ENCODE data around the gene PPP2R2D. TPM values are rescaled to one million over a fixed set of nuclear protein-coding genes. Genes with fewer than 3 reads are reported as not detected.
"Not testable (repeated sequence)": the region's sequence is repeated elsewhere in the genome, so short reads cannot be mapped to it uniquely, and the experiment has no call there.

The PPP2R2D gene
- total RNA-seq, 1 donor from 2014 or later = 27.4 TPM

- DNase-seq (ENCODE audit: low spot score) = no peak
Measured at GRCh38 chr10:131973160-131973951, 72.5 kb downstream of the PPP2R2D start.

- DNase-seq (ENCODE audit: low spot score) = no peak
Measured at GRCh38 chr10:131974034-131974817, 73.4 kb downstream of the PPP2R2D start.

DNA sequence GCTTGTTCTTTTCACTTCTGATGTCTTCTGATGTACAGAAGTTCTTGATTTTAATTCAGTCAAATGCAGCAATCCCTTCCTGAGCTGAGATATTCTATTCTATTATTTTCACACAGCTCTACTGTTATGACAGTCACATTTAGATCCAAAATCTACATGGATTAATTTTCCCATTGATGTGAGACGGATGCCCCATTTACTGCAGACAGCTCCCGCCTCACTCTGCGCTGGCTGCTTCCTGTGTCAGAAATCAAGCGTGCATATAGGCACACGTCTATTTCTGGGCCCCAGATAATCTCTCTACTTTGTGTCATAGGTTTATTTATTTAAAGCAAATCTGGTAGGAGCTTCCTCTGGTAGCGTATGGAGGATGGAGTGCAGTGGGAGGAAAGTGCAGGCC is 74.2 kb downstream of the PPP2R2D start:
- no peak for DNase-seq (ENCODE audit: low spot score)

GRCh38 chr10:131975796-131976195 is 75.0 kb downstream of the PPP2R2D start:
- DNase-seq (ENCODE audit: low spot score) = no peak

DNA sequence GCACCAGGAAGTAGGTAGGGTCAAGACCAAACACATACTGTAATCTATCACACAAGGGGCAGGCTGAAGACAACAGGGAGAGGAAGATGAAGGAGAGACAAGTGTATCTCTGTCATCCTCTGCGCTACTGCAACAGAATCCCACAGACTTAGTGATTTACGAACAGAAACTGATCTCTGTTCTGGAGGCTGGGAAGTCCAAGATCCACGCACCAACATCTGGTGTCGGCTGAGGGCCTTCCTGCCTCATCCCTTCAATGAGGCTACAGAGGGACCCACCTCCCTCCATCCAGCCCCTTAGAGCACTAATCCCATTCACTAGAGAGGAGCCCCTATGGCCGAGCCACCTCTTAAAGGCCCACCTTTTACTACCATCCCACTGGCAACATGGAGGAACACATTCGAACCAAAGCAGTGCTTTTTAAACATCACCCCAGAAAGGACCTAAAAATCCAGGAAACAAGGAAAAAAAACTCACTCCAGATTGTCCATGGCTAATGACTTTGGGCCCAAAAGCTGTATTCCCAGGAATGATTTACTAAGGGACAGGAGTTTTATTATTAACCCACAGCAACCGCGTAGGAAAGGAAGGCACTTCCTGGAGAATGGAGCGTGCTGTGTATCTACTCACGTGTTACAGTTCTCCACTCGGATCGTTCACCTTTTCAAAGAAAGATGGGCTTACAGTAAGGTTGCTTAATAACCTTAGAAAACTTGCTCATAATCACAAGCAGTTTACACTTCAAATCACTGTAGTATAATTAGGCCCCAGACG is 76.7 kb downstream of the PPP2R2D start:
- peak; percentile 30 for DNase-seq (ENCODE audit: low spot score)

DNA sequence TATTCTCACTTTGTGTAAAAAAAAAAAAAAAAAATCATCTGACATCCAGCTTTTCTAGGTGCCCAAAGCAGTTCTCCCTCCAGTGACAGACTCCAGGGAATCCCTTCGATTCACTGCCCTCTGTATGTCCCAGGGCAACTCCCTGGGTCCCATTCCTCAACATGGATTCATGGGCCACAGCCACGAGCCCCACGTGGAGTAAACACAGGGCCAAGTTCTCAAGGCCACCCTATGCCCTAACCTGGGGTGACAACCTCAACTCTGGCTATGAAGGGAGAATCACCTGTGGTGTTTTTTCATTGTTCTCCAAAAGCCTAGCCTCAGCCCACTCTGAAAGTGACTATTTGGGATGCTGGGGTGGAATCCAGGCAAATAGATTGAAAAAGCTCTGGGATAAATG is 77.6 kb downstream of the PPP2R2D start:
- DNase-seq (ENCODE audit: low spot score) = peak; percentile 35

DNA sequence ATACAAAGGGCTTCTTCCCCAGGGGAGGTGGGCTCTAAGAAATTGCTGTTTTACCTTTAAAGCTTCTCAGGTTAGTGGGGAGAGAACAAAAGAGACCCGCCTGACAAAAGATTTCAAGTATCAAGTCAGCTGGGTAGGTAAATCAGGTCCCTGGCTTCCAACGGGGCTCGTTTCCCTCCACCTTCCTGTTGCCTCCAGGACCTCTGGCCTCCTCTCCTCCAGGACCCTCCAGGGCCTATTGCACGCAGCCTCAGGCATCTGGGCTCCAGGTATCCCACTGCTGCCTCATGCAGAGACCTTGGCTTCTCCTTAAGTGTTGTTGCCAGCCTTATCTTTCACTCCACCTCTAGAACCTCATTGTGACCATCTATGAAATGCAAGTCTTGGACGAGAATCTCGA is 78.0 kb downstream of the PPP2R2D start:
- DNase-seq (ENCODE audit: low spot score) = no peak

DNA sequence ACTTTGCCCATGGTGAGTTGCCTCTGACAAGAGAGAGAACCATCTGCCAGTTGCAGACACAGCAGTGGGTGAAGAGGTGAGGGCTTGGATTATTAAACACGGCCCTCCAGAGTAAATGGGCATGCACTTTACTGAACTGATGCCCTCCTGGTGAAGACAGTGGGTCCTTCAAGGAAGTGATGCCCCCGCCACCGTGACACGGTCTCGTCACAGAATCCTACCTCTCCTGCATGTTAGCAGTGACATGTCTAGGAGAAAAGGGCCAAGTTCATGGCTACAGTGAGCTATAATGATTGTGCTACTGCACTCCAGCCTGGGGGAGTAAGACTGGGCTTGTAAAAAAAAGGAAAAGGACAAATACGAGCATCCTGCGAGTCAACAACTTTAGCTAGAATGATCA is 78.5 kb downstream of the PPP2R2D start:
- DNase-seq (ENCODE audit: low spot score) = no peak

DNA sequence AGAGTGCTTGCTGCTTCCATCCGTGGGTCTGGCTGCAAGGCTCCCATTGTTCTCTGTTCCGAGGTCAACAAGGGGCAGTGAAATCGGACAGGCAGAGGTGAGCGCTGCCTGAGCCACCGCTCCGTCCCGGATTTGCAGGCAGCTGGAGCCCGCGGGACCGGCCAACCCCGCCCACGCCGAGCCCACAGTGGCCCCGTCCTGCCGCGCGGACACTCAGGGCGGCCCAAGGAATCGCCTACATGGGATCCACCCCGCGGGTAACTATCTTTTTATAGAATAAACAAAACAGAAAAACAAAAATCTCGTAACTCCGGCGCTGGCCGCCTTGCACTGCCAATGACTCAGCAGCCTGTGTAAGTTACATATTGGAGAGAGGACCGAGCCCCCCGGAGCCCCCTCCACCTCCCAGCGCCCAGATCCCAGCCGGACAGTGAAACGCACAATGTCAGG is 79.0 kb downstream of the PPP2R2D start:
- peak; percentile 86 for DNase-seq (ENCODE audit: low spot score)

- no peak for DNase-seq (ENCODE audit: low spot score)
Measured at GRCh38 chr10:131980321-131980720, 79.5 kb downstream of the PPP2R2D start.

DNA sequence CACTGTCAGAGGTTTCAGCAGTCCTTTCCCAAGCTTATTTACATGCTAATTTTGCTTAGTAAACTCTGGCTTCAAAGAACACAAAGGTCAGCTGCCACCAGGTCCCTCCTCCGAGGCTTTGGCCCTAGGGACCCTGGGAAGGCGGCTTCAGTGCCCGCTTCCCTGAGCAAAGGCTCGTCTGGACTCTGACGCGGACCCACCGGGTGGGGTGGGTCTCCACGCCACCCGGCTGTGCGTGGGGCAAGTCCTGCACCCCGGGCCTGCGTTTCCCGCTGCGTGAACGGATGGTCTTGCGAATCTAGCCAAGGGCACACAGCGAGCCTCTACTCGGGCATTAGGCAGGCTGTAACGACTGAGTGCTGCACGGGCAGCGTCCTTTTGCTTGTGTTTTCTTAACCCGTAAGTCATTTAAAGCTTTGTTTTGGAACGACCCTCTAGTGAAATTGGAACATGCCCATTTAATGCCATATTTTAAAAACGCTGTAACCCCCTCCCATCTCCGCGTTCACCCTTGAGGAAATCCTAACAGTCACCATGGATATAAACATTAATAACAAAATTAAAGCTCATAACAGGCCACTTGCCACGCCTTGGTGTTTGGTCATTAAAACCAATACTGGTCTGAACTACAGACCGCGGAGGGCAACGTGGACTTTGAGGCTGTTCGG is 80.1 kb downstream of the PPP2R2D start:
- DNase-seq (ENCODE audit: low spot score) = no peak

DNA sequence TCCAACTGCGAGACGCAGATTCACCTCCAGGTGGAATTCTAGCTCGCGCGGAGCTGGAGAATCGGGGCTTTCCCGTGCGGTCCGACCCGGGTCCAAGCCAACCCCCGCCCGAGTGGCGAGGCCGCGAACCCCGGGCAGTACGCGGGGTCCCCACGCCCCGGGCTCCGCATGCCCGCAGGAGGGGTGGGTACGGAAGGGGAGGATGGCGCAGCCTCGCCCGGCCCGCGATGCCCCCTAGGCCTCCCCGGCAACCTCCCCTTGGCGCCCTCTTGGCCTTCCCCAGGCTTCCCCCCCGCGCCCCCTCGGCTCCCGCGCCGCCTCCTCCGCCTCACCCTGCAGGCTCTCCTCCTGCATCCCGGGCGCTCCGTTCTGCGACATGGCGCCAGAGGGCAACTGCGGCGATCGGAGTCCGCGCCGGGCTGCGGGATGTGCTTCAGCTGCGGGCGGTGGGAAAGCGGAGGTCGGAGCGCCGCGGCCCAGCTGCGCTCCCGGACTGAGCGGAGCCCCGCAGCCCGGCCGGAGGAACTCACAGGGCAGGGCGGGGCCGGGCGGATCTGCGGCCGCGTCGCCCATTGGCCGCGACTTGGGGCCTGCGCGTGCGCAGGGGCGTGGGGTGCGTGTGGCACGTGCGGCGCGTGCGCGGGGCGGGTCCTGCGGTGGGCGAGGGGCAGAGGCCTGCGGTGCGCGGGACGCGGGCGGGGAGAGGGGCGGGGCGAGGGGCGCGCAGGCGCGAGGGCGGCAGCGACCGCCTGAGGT is 80.8 kb downstream of the PPP2R2D start, which contains the start of gene BNIP3:
TSS of gene BNIP3 (minus strand) at position 495 of the 756 bp plus-strand sequence. CDS start at position 378, 117 bp downstream.
- peak; percentile 98 for DNase-seq (ENCODE audit: low spot score)

DNA sequence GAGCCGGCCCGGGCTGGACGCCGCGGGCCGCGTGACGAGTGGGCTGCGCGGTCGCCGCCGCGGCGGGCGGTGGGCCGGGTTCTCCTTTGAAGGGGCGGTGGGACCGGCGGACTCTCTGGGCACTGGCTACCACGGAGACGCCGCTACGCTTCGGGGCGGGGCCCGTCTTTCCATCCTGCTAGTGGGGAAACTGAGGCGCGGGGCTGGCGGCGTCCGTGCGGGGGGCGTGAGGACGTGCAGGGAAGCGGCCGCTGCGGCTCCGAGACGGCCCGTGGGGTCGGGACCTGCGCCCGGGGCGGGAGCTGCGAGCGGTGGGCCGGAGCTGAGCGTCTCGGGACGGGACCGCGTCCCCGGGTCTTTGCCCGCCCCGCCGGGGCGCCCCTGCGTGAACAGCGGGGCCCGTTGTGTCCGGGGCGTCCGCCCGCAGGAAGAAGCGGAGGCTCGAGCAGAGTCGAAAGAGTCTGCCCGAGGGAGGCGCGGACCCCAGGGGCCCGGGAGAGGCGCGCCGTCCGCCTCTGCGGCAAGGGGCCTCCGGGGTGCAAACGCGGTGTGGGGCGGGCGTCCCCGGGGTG is 81.5 kb downstream of the PPP2R2D start:
- DNase-seq (ENCODE audit: low spot score) = no peak

DNA sequence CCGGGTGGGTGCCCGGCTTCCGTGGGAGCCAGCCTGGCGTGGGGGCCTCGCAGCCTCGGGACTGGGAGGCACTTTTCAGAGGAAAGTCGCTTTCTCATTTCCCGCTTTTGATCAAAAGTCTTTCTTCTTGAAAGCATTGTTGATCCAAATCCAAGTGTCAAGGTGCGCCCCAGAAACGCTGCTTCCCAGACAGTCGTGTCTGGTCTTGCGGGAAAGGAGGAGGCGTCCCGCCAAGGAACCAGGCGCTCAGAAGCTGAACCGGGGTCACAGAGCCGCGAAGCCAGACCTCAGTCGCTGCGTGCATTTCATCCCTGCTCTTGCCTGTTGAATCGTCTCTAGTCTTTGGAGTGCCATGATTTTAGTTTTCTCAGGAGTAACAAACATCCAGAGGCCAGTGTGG is 82.0 kb downstream of the PPP2R2D start:
- DNase-seq (ENCODE audit: low spot score) = no peak

DNA sequence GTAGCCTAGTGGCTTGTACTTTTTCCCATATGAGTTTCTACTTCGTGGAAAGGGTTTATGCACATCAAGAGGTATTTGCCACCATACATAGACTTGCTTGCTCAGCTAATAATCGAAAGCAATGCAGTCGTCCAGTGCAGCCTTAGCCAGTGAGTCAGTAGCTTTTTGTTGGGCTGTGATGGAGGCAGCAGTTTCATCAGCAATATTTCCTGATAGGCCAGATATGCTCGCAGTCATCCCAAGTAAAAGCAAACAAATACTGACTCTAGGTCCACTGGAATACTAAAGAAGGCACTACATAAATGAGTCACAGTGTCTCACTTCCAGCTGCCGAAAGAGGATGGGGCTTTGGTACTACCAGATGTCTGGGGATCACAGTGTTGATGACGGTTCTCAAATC is 83.0 kb downstream of the PPP2R2D start:
- no peak for DNase-seq (ENCODE audit: low spot score)

- not testable (repeated sequence) for DNase-seq (ENCODE audit: low spot score)
Measured at GRCh38 chr10:131986851-131987250, 86.0 kb downstream of the PPP2R2D start.

DNA sequence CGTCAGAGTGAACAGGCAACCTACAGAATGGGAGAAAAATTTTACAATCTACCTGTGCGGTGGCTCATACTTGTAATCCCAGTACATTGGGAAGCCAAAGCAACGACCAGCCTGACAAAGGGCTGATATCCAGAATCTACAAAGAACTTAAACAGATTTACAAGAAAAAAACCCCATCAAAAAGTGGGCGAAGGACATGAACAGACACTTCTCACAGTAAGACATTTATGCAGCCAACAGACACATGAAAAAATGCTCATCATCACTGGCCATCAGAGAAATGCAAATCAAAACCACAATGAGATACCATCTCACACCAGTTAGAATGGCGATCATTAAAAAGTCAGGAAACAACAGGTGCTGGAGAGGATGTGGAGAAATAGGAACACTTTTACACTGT is 86.5 kb downstream of the PPP2R2D start:
- not testable (repeated sequence) for DNase-seq (ENCODE audit: low spot score)

GRCh38 chr10:131987786-131988185 is 87.0 kb downstream of the PPP2R2D start:
- DNase-seq (ENCODE audit: low spot score) = not testable (repeated sequence)

- DNase-seq (ENCODE audit: low spot score) = no peak
Measured at GRCh38 chr10:131991726-131992125, 90.9 kb downstream of the PPP2R2D start.

- no peak for DNase-seq (ENCODE audit: low spot score)
Measured at GRCh38 chr10:131993275-131993674, 92.5 kb downstream of the PPP2R2D start.
